KMS-11 (cell line): ENCODE data around the gene ITIH6.
A peak's percentile ranks its signal among the peaks of the same experiment; 100 is the strongest.

Experiments
- H2AFZ ChIP-seq: fragments of 200-600 bp; sonication (generic); 2 replicates; pipeline ENCODE4 v1.6.1; 2016; ENCODE audit warnings: antibody characterized with exemption, mixed run types, low read depth
- H3K27ac ChIP-seq: fragments of 200-600 bp; sonication (generic); 2 replicates; pipeline ENCODE4 v1.6.1; 2016; ENCODE audit warnings: mild to moderate bottlenecking, mixed run types
- H3K27me3 ChIP-seq: fragments of 200-600 bp; sonication (generic); 2 replicates; pipeline ENCODE4 v1.6.1; 2017; ENCODE audit warnings: mild to moderate bottlenecking, low read depth, mixed run types, moderate library complexity; ENCODE audit not compliant: insufficient read depth
- H3K36me3 ChIP-seq: fragments of 200-600 bp; sonication (generic); 2 replicates; pipeline ENCODE4 v1.6.1; 2017; ENCODE audit warnings: mild to moderate bottlenecking, mixed run types; ENCODE audit not compliant: insufficient read depth
- H3K4me1 ChIP-seq: fragments of 200-600 bp; sonication (generic); 2 replicates; pipeline ENCODE4 v1.6.1; 2016; ENCODE audit warnings: mild to moderate bottlenecking, low read depth, mixed run types; ENCODE audit not compliant: poor library complexity, severe bottlenecking
- H3K4me2 ChIP-seq: fragments of 200-600 bp; sonication (generic); 2 replicates; pipeline ENCODE4 v1.7.0; 2016; ENCODE audit warnings: mild to moderate bottlenecking, mixed run types
- H3K4me3 ChIP-seq: fragments of 200-600 bp; sonication (generic); IDR thresholded peaks from 2 replicates; pipeline ENCODE4 v1.6.1; 2017; ENCODE audit warnings: low read depth, low read length, mixed read lengths; ENCODE audit not compliant: insufficient read depth
- H3K79me2 ChIP-seq: fragments of 200-600 bp; sonication (generic); 2 replicates; pipeline ENCODE4 v1.6.1; 2016; ENCODE audit warnings: low read depth, mixed run types; ENCODE audit not compliant: insufficient read depth
- H3K9ac ChIP-seq: fragments of 200-600 bp; sonication (generic); 2 replicates; pipeline ENCODE4 v1.6.1; 2016; ENCODE audit warnings: mild to moderate bottlenecking, mixed run types
- H4K20me1 ChIP-seq: fragments of 200-600 bp; sonication (generic); 2 replicates; pipeline ENCODE4 v1.6.1; 2016; ENCODE audit warnings: mild to moderate bottlenecking, mixed run types; ENCODE audit not compliant: insufficient read depth
- TF ChIP-seq, protein P1 (sequence below): fragments of 200-600 bp; sonication (generic); conservative IDR thresholded peaks from 2 replicates; pipeline ENCODE4 v1.6.1; 2017; ENCODE audit warnings: low read depth, mild to moderate bottlenecking, antibody characterized with exemption, low read length, moderate library complexity, mixed read lengths

ITIH6 gene

DNA sequence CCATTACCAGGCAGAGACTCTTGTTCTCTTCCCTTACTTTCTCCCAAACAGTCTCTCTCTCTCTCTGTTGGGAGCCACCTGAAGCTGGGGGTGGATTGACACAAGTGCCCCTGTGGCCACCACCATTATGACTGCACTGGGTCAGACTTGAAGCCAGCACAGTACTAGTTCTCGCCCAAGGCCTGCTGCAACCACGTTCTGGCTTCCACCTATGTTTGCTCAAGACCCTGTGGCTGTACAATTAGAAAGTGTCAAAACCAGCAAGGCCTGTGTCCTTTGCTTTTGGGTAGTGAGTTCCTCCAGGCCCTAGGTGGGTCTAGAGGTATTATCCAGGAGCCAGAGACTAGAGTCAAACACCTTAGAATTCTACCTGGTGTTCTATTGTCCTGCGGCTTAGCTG is 40.5 kb upstream of the ITIH6 start:
- Histone ChIP-seq H3K4me2 (no peak overlapping the region), H3K27me3 (no peaks in the 10 kb centered on the region)

DNA sequence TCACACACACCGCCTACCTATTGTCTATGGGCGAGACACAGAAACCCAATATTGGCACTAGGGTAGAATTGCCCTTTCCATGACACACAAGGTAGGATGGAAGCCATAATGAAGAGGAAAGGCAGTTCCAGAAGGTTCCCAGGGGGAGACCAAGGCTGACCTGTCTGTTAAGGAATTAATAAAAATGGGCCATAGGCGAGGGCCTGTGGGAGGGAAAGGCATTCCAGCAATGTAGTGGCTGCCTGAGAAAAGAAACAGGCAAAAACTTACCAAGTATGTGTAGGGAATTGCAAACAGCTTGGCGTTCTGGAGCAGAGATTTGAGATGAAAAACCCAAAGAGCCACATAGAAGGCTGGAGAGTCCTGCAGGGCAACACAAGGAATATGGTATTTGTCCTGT is 28.5 kb upstream of the ITIH6 start:
- Histone ChIP-seq H2AFZ (no peak overlapping the region), H3K27ac (no peak overlapping the region), H3K4me3 (no peak overlapping the region), H3K27me3 (no peaks in the 10 kb centered on the region), H3K4me2 (no peak overlapping the region), H3K4me1 (no peaks in the 10 kb centered on the region), H4K20me1 (no peaks in the 10 kb centered on the region), H3K36me3 (no peaks in the 10 kb centered on the region), H3K79me2 (no peaks in the 10 kb centered on the region), H3K9ac (no peak overlapping the region)
- TF ChIP-seq, protein P1, sequence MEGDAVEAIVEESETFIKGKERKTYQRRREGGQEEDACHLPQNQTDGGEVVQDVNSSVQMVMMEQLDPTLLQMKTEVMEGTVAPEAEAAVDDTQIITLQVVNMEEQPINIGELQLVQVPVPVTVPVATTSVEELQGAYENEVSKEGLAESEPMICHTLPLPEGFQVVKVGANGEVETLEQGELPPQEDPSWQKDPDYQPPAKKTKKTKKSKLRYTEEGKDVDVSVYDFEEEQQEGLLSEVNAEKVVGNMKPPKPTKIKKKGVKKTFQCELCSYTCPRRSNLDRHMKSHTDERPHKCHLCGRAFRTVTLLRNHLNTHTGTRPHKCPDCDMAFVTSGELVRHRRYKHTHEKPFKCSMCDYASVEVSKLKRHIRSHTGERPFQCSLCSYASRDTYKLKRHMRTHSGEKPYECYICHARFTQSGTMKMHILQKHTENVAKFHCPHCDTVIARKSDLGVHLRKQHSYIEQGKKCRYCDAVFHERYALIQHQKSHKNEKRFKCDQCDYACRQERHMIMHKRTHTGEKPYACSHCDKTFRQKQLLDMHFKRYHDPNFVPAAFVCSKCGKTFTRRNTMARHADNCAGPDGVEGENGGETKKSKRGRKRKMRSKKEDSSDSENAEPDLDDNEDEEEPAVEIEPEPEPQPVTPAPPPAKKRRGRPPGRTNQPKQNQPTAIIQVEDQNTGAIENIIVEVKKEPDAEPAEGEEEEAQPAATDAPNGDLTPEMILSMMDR = no peak

More for the DNA sequence above, 40.5 kb upstream of the ITIH6 start:
- TF ChIP-seq, protein P1 = no peak
- Histone ChIP-seq H3K79me2 (no peaks in the 10 kb centered on the region), H4K20me1 (no peaks in the 10 kb centered on the region), H3K4me1 (no peaks in the 10 kb centered on the region), H3K36me3 (no peaks in the 10 kb centered on the region), H3K27ac (no peak overlapping the region), H3K9ac (no peak overlapping the region), H2AFZ (no peak overlapping the region), H3K4me3 (no peak overlapping the region)

DNA sequence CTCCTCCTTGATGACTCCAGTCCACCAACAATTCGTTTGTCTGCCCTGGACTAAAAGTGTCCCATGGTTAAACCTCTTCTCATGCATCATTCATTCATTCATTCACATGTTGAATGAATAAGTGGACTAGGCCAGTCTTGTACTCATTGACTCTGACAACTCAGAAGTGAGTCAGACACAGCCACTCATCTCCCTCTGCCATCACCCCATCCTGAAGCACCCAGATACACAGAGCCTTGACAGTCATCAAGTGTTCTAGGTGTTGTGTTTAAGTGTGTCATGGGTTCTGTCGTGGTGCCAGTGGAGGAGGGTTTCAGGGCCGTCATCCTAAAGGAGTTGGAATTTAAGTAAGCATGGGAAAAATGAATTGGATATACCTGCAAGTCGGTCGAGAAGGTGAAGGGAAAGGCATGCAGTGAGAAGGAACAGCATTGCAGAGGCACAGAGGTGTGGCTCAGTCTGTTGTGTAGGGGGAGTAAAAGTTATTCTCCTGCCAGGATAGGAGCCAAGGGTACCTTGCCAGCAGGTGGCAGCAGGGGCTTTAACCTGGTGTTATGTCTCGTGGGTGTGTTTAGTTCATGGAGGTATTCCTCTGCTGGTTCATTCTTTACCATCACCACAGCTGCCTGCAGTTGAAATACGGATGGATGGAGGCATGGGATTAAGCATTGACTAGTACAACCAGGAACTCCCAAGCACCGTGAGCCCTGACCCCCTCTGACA is 27.8 kb upstream of the ITIH6 start:
- TF ChIP-seq, protein P1 = peak; percentile 28; the same call in 1 of the 2 replicates
- no peaks in the 10 kb centered on the region for H4K20me1 ChIP-seq
- H3K27ac ChIP-seq = no peak overlapping the region
- no peaks in the 10 kb centered on the region for H3K4me1 ChIP-seq
- H2AFZ ChIP-seq = no peak overlapping the region
- H3K36me3 ChIP-seq = no peaks in the 10 kb centered on the region
- no peak overlapping the region for H3K4me3 ChIP-seq
- H3K79me2 ChIP-seq = no peaks in the 10 kb centered on the region
- no peak overlapping the region for H3K9ac ChIP-seq
- no peak overlapping the region for H3K4me2 ChIP-seq
- H3K27me3 ChIP-seq = no peaks in the 10 kb centered on the region

GRCh38 chrX:54824722-54825121 is 26.7 kb upstream of the ITIH6 start:
- H3K27ac ChIP-seq = no peak overlapping the region
- TF ChIP-seq, protein P1 = no peak

More at GRCh38 chrX:54824722-54825121, 26.7 kb upstream of the ITIH6 start:
- no peaks in the 10 kb centered on the region for H3K36me3 ChIP-seq
- H3K27me3 ChIP-seq = no peaks in the 10 kb centered on the region
- H3K4me1 ChIP-seq = no peaks in the 10 kb centered on the region
- no peak overlapping the region for H3K4me3 ChIP-seq
- H3K4me2 ChIP-seq = no peak overlapping the region
- H2AFZ ChIP-seq = no peak overlapping the region
- H3K79me2 ChIP-seq = no peaks in the 10 kb centered on the region
- H3K9ac ChIP-seq = no peak overlapping the region
- no peaks in the 10 kb centered on the region for H4K20me1 ChIP-seq
